ENCODE measurements around the gene FXYD3. TPM values are rescaled to one million over a fixed set of nuclear protein-coding genes. Genes with fewer than 3 reads are reported as not detected.

FXYD3 gene
- total and polyA plus RNA-seq, 2 donors (not counting 1 experiment from before 2014, with no cell fraction given): not detected

GRCh38 chr19:35125749-35126623 is 10.4 kb downstream of the FXYD3 start:
- H3K4me2 ChIP-seq (ENCODE audit: extremely low read depth, insufficient read depth, low read length): no peak overlapping the region
- H3K4me1 ChIP-seq (ENCODE audit: control insufficient read depth, extremely low read depth, insufficient read depth, low read length): peaks cover 13% of the 10 kb centered on the region
- H3K4me3 ChIP-seq (replicated peaks in 1 of 4; ENCODE audit: control extremely low read depth in 1 of 4, insufficient read depth in 1 of 4, low read depth in 3 of 4, low read length in 4 of 4): no peak overlapping the region
- H4K20me1 ChIP-seq (ENCODE audit: control insufficient read depth, extremely low read depth, insufficient read depth, low read length): no peaks in the 10 kb centered on the region
- no peaks in the 10 kb centered on the region for H3K9me3 ChIP-seq (ENCODE audit: control insufficient read depth, insufficient read depth, low read depth, low read length)
- no peak overlapping the region for H2AFZ ChIP-seq (ENCODE audit: low read length)
- H3K36me3 ChIP-seq (ENCODE audit: control insufficient read depth, insufficient read depth, low read length): no peaks in the 10 kb centered on the region
- H3K27ac ChIP-seq (ENCODE audit: insufficient read depth, low read length): no peak overlapping the region
- H3K79me2 ChIP-seq (ENCODE audit: control insufficient read depth, insufficient read depth, low read length): no peaks in the 10 kb centered on the region
- H3K27me3 ChIP-seq (ENCODE audit: control insufficient read depth, insufficient read depth, low read length): peaks cover 10% of the 10 kb centered on the region
- TF ChIP-seq CTCF (conservative IDR thresholded peaks at IDR 0.05 in 1 of 2, IDR thresholded peaks at IDR 0.05 in 1 of 2; ENCODE audit: low read depth in 1 of 2, low read length in 2 of 2) (no peak), EZH2 (IDR thresholded peaks at IDR 0.05; ENCODE audit: low read length, missing control alignments) (no peak)
- H3K9ac ChIP-seq (ENCODE audit: insufficient read depth, low read length): no peak overlapping the region
- DNase-seq (ENCODE audit: low read depth in 2 of 2): no peak

- Histone ChIP-seq H3K36me3 (ENCODE audit: control insufficient read depth, insufficient read depth, low read length) (no peaks in the 10 kb centered on the region), H3K4me2 (ENCODE audit: extremely low read depth, insufficient read depth, low read length) (no peak overlapping the region), H3K79me2 (ENCODE audit: control insufficient read depth, insufficient read depth, low read length) (no peaks in the 10 kb centered on the region), H3K4me3 (replicated peaks in 1 of 4; ENCODE audit: control extremely low read depth in 1 of 4, insufficient read depth in 1 of 4, low read depth in 3 of 4, low read length in 4 of 4) (no peak overlapping the region), H3K9me3 (ENCODE audit: control insufficient read depth, insufficient read depth, low read depth, low read length) (no peaks in the 10 kb centered on the region), H3K27me3 (ENCODE audit: control insufficient read depth, insufficient read depth, low read length) (peaks cover 10% of the 10 kb centered on the region), H3K27ac (ENCODE audit: insufficient read depth, low read length) (no peak overlapping the region), H3K4me1 (ENCODE audit: control insufficient read depth, extremely low read depth, insufficient read depth, low read length) (peaks cover 13% of the 10 kb centered on the region), H3K9ac (ENCODE audit: insufficient read depth, low read length) (no peak overlapping the region), H2AFZ (ENCODE audit: low read length) (no peak overlapping the region), H4K20me1 (ENCODE audit: control insufficient read depth, extremely low read depth, insufficient read depth, low read length) (no peaks in the 10 kb centered on the region)
- TF ChIP-seq EZH2 (IDR thresholded peaks at IDR 0.05; ENCODE audit: low read length, missing control alignments): no peak
- no peak for TF ChIP-seq CTCF (conservative IDR thresholded peaks at IDR 0.05 in 1 of 2, IDR thresholded peaks at IDR 0.05 in 1 of 2; ENCODE audit: low read depth in 1 of 2, low read length in 2 of 2)
- DNase-seq (ENCODE audit: low read depth in 2 of 2): no peak
These were observed 11.0 kb downstream of the FXYD3 start for GRCh38 chr19:35126624-35126959.

- H4K20me1 ChIP-seq (ENCODE audit: control insufficient read depth, extremely low read depth, insufficient read depth, low read length): no peaks in the 10 kb centered on the region
- no peak for DNase-seq (ENCODE audit: low read depth in 2 of 2)
- H3K27ac ChIP-seq (ENCODE audit: insufficient read depth, low read length): no peak overlapping the region
- H3K79me2 ChIP-seq (ENCODE audit: control insufficient read depth, insufficient read depth, low read length): no peaks in the 10 kb centered on the region
- no peak overlapping the region for H3K4me2 ChIP-seq (ENCODE audit: extremely low read depth, insufficient read depth, low read length)
- TF ChIP-seq EZH2 (IDR thresholded peaks at IDR 0.05; ENCODE audit: low read length, missing control alignments) (no peak), CTCF (conservative IDR thresholded peaks at IDR 0.05 in 1 of 2, IDR thresholded peaks at IDR 0.05 in 1 of 2; ENCODE audit: low read depth in 1 of 2, low read length in 2 of 2) (no peak)
- H2AFZ ChIP-seq (ENCODE audit: low read length): no peak overlapping the region
- H3K27me3 ChIP-seq (ENCODE audit: control insufficient read depth, insufficient read depth, low read length): peaks cover 10% of the 10 kb centered on the region
- H3K9ac ChIP-seq (ENCODE audit: insufficient read depth, low read length): no peak overlapping the region
- no peaks in the 10 kb centered on the region for H3K9me3 ChIP-seq (ENCODE audit: control insufficient read depth, insufficient read depth, low read depth, low read length)
- no peak overlapping the region for H3K4me3 ChIP-seq (replicated peaks in 1 of 4; ENCODE audit: control extremely low read depth in 1 of 4, insufficient read depth in 1 of 4, low read depth in 3 of 4, low read length in 4 of 4)
- H3K4me1 ChIP-seq (ENCODE audit: control insufficient read depth, extremely low read depth, insufficient read depth, low read length): peaks cover 13% of the 10 kb centered on the region
- no peaks in the 10 kb centered on the region for H3K36me3 ChIP-seq (ENCODE audit: control insufficient read depth, insufficient read depth, low read length)
These were observed 12.2 kb downstream of the FXYD3 start for GRCh38 chr19:35127871-35128270.
